ENCODE results near the gene TLCD3B.

GRCh38 chr16:29993903-29994599 is 37.0 kb downstream of the TLCD3B start:
- TF ChIP-seq MAFK (IDR thresholded peaks at IDR 0.05; ENCODE audit: low read depth, low read length) (no peak), CTCF (conservative IDR thresholded peaks at IDR 0.05; ENCODE audit: low read depth, low read length) (no peak), NFE2L2 (IDR thresholded peaks at IDR 0.05; ENCODE audit: low read depth, low read length) (no peak), USF2 (IDR thresholded peaks at IDR 0.05; ENCODE audit: low read depth, low read length) (no peak), POLR2A (IDR thresholded peaks at IDR 0.05; ENCODE audit: low read depth, low read length) (no peak), RCOR1 (IDR thresholded peaks at IDR 0.05; ENCODE audit: insufficient replicate concordance, low read length) (no peak), CEBPB (IDR thresholded peaks at IDR 0.05; ENCODE audit: low read depth, low read length) (no peak), SMC3 (IDR thresholded peaks at IDR 0.05; ENCODE audit: low read depth, low read length) (no peak), MXI1 (IDR thresholded peaks at IDR 0.05; ENCODE audit: borderline replicate concordance, low read depth, low read length) (no peak), RAD21 (IDR thresholded peaks at IDR 0.05; ENCODE audit: low read length) (no peak), MAZ (IDR thresholded peaks at IDR 0.05; ENCODE audit: borderline replicate concordance, low read depth, low read length) (no peak), FOS (IDR thresholded peaks at IDR 0.05; ENCODE audit: low read depth, low read length) (no peak), RFX5 (IDR thresholded peaks at IDR 0.05; ENCODE audit: low read depth, low read length) (no peak)
